MG63 (cell line): ENCODE data around the gene CDH12. TPM values are rescaled to one million over a fixed set of nuclear protein-coding genes. Genes with fewer than 3 reads are reported as not detected.

Experiments
- DNase-seq: peaks from one replicate; pipeline ENCODE4 v3.0.0-alpha.2; 2020
- H3K27me3 ChIP-seq: fragments of 250-450 bp; sonication (Bioruptor Pico); 2 replicates; pipeline ENCODE4 v1.5.1; 2020; ENCODE audit warnings: mild to moderate bottlenecking, moderate library complexity
- H3K36me3 ChIP-seq: fragments of 250-450 bp; sonication (Bioruptor Pico); 2 replicates; pipeline ENCODE4 v1.5.1; 2020; ENCODE audit warnings: mild to moderate bottlenecking, moderate library complexity
- H3K4me3 ChIP-seq: fragments of 250-450 bp; sonication (Bioruptor Pico); 2 replicates; pipeline ENCODE4 v1.5.1; 2020; ENCODE audit warnings: mild to moderate bottlenecking, moderate library complexity
- H3K9me3 ChIP-seq: fragments of 250-450 bp; sonication (Bioruptor Pico); 2 replicates; pipeline ENCODE4 v1.5.1; 2020; ENCODE audit warnings: mild to moderate bottlenecking, moderate library complexity
- total RNA-seq: library from RNA; depleted of rRNA; stranded (reverse); fragments of >200 nt; shearing (Covaris generic); gene quantifications from 2 replicates; pipeline ENCODE4 v1.2.3, GENCODE V29; 2014; ENCODE audit warnings: low replicate concordance

CDH12 gene
- total RNA-seq, 1 experiment from 2014 or later = not detected

GRCh38 chr5:22708770-22709328, 144.3 kb downstream of the CDH12 start:
- Histone ChIP-seq H3K27me3 (no peaks in the 10 kb centered on the region), H3K36me3 (no peaks in the 10 kb centered on the region), H3K4me3 (no peak overlapping the region), H3K9me3 (no peaks in the 10 kb centered on the region)
- DNase-seq = no peak

- DNase-seq = no peak
Observed at GRCh38 chr5:22706901-22707300, 146.2 kb downstream of the CDH12 start.

GRCh38 chr5:22699319-22699718, 153.8 kb downstream of the CDH12 start:
- H3K27me3 ChIP-seq = no peaks in the 10 kb centered on the region
- H3K9me3 ChIP-seq = no peaks in the 10 kb centered on the region
- DNase-seq = no peak
- H3K36me3 ChIP-seq = no peaks in the 10 kb centered on the region
- H3K4me3 ChIP-seq = no peak overlapping the region

More at GRCh38 chr5:22706901-22707300, 146.2 kb downstream of the CDH12 start:
- H3K36me3 ChIP-seq = no peaks in the 10 kb centered on the region
- H3K27me3 ChIP-seq = no peaks in the 10 kb centered on the region
- no peak overlapping the region for H3K4me3 ChIP-seq
- H3K9me3 ChIP-seq = no peaks in the 10 kb centered on the region

GRCh38 chr5:22693121-22693520, 160.0 kb downstream of the CDH12 start:
- DNase-seq = no peak
- Histone ChIP-seq H3K27me3 (no peaks in the 10 kb centered on the region), H3K4me3 (no peak overlapping the region), H3K9me3 (no peaks in the 10 kb centered on the region), H3K36me3 (no peaks in the 10 kb centered on the region)

GRCh38 chr5:22683050-22683449, 170.1 kb downstream of the CDH12 start:
- Histone ChIP-seq H3K27me3 (no peaks in the 10 kb centered on the region), H3K36me3 (no peaks in the 10 kb centered on the region), H3K9me3 (no peaks in the 10 kb centered on the region), H3K4me3 (no peak overlapping the region)
- DNase-seq = no peak

- DNase-seq = no peak
- H3K4me3 ChIP-seq = no peak overlapping the region
- H3K9me3 ChIP-seq = no peaks in the 10 kb centered on the region
- no peaks in the 10 kb centered on the region for H3K36me3 ChIP-seq
- H3K27me3 ChIP-seq = no peaks in the 10 kb centered on the region
Observed at GRCh38 chr5:22678886-22679285, 174.3 kb downstream of the CDH12 start.

GRCh38 chr5:22673131-22673530, 180.0 kb downstream of the CDH12 start:
- no peak for DNase-seq
- Histone ChIP-seq H3K36me3 (no peaks in the 10 kb centered on the region), H3K27me3 (no peaks in the 10 kb centered on the region), H3K4me3 (no peak overlapping the region), H3K9me3 (no peaks in the 10 kb centered on the region)

- Histone ChIP-seq H3K4me3 (no peak overlapping the region), H3K27me3 (no peaks in the 10 kb centered on the region)
Observed at GRCh38 chr5:22669345-22669744, 183.8 kb downstream of the CDH12 start.

GRCh38 chr5:22665801-22666200, 187.3 kb downstream of the CDH12 start:
- DNase-seq = no peak

More at GRCh38 chr5:22669345-22669744, 183.8 kb downstream of the CDH12 start:
- Histone ChIP-seq H3K36me3 (no peaks in the 10 kb centered on the region), H3K9me3 (no peaks in the 10 kb centered on the region)
- DNase-seq = no peak

GRCh38 chr5:22663134-22663533, 190.0 kb downstream of the CDH12 start:
- Histone ChIP-seq H3K27me3 (no peaks in the 10 kb centered on the region), H3K4me3 (no peak overlapping the region), H3K36me3 (no peaks in the 10 kb centered on the region), H3K9me3 (no peaks in the 10 kb centered on the region)
- no peak for DNase-seq

More at GRCh38 chr5:22665801-22666200, 187.3 kb downstream of the CDH12 start:
- H3K4me3 ChIP-seq = no peak overlapping the region
- H3K36me3 ChIP-seq = no peaks in the 10 kb centered on the region
- H3K27me3 ChIP-seq = no peaks in the 10 kb centered on the region
- no peaks in the 10 kb centered on the region for H3K9me3 ChIP-seq

GRCh38 chr5:22662391-22662790, 190.8 kb downstream of the CDH12 start:
- no peak for DNase-seq
- no peaks in the 10 kb centered on the region for H3K27me3 ChIP-seq
- no peaks in the 10 kb centered on the region for H3K36me3 ChIP-seq
- no peaks in the 10 kb centered on the region for H3K9me3 ChIP-seq
- no peak overlapping the region for H3K4me3 ChIP-seq

GRCh38 chr5:22651355-22651754, 201.8 kb downstream of the CDH12 start:
- Histone ChIP-seq H3K9me3 (no peaks in the 10 kb centered on the region), H3K27me3 (no peaks in the 10 kb centered on the region), H3K4me3 (no peak overlapping the region), H3K36me3 (no peaks in the 10 kb centered on the region)
- no peak for DNase-seq

GRCh38 chr5:22650511-22650910, 202.6 kb downstream of the CDH12 start:
- DNase-seq = no peak
- no peak overlapping the region for H3K4me3 ChIP-seq
- H3K36me3 ChIP-seq = no peaks in the 10 kb centered on the region
- H3K9me3 ChIP-seq = no peaks in the 10 kb centered on the region
- H3K27me3 ChIP-seq = no peaks in the 10 kb centered on the region

- no peak overlapping the region for H3K4me3 ChIP-seq
- DNase-seq = peak; percentile 17
- no peaks in the 10 kb centered on the region for H3K36me3 ChIP-seq
- no peaks in the 10 kb centered on the region for H3K9me3 ChIP-seq
- no peaks in the 10 kb centered on the region for H3K27me3 ChIP-seq
Observed at GRCh38 chr5:22649074-22649473, 204.1 kb downstream of the CDH12 start.

- no peaks in the 10 kb centered on the region for H3K9me3 ChIP-seq
- H3K36me3 ChIP-seq = no peaks in the 10 kb centered on the region
- no peak for DNase-seq
Observed at GRCh38 chr5:22644859-22645258, 208.3 kb downstream of the CDH12 start.

GRCh38 chr5:22643356-22643755, 209.8 kb downstream of the CDH12 start:
- Histone ChIP-seq H3K9me3 (no peaks in the 10 kb centered on the region), H3K27me3 (no peaks in the 10 kb centered on the region), H3K36me3 (no peaks in the 10 kb centered on the region), H3K4me3 (no peak overlapping the region)
- no peak for DNase-seq

More at GRCh38 chr5:22644859-22645258, 208.3 kb downstream of the CDH12 start:
- Histone ChIP-seq H3K27me3 (no peaks in the 10 kb centered on the region), H3K4me3 (no peak overlapping the region)

GRCh38 chr5:22631683-22632082, 221.5 kb downstream of the CDH12 start:
- Histone ChIP-seq H3K9me3 (peaks cover 5% of the 10 kb centered on the region; the same call in 1 of the 2 replicates), H3K4me3 (no peak overlapping the region), H3K36me3 (no peaks in the 10 kb centered on the region), H3K27me3 (no peaks in the 10 kb centered on the region)
- DNase-seq = no peak

GRCh38 chr5:22627029-22627428, 226.1 kb downstream of the CDH12 start:
- H3K36me3 ChIP-seq = no peaks in the 10 kb centered on the region
- no peak for DNase-seq
- no peaks in the 10 kb centered on the region for H3K27me3 ChIP-seq
- H3K9me3 ChIP-seq = peaks cover 5% of the 10 kb centered on the region
- H3K4me3 ChIP-seq = no peak overlapping the region
